Fibroblast of peridontal ligament (primary cell): Measurements from ENCODE around the gene PEX12.
"Not testable (repeated sequence)": the region's sequence is repeated elsewhere in the genome, so short reads cannot be mapped to it uniquely, and the experiment has no call there.

ENCODE experiments used
- DNase-seq: peaks from one replicate; pipeline ENCODE4 v3.0.0-alpha.2; 2010; ENCODE audit errors: extremely low read depth

The PEX12 gene

GRCh38 chr17:35578197-35578928, at the start of gene PEX12:
TSS of gene PEX12 (minus strand) at chr17:35578571. CDS start at chr17:35578021, 550 bp downstream.
- peak; percentile 86 for DNase-seq

DNA sequence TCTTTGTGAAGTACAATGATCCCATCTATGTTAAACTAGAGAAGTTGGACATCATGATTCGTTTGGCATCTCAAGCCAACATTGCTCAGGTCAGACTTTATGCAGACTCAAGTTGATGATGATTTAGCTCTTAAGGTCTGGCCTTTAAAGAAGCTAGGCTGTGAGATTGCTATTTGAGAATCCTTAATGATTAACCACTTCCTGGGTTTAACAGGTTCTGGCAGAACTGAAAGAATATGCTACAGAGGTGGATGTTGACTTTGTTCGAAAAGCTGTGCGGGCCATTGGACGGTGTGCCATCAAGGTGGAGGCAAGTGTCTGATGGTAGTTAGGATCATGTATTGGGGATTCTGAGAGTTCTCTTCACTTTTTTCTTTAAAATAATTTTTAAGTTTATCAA, 49.0 kb upstream of the PEX12 start:
- no peak for DNase-seq

DNA sequence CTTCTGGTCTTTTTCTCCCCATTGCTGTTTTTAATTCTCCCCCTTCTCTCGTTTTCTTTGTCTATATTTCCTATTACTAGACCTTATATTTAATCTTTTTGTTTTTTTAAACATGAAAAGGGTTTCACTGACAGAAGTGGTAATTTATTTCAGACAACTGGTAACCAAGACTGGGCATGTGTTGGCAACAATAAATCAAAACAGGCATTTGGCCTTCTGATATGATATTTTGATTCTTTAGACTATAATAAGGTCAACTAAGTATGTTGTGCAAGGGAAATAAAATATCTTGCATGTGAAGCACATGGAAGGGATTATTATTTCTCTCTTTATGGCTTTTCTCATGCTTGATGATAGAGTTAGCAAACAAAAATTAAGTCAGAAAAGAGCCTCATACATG, 43.4 kb upstream of the PEX12 start:
- no peak for DNase-seq

- no peak for DNase-seq
Observed at GRCh38 chr17:35618628-35619027, 40.3 kb upstream of the PEX12 start.

GRCh38 chr17:35617505-35617904, 39.1 kb upstream of the PEX12 start:
- no peak for DNase-seq

DNA sequence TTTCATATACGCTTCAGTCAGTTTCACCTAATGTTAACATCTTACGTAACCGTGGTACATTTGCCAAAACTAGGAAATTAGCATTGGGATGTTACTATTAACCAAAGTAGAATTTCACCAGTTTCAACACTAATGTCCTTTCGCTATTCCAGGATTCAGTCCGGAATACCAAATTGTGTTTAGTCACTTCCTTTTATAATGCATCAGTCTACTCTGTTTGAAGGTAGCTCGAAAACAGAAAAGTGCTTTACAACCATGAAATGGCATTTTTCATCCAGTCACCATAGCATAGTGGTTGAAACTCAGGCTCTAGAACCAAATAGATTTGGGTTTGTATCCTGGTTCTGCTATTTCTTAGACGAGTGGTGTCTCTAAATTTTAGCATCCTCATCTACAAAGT, 38.2 kb upstream of the PEX12 start:
- no peak for DNase-seq

DNA sequence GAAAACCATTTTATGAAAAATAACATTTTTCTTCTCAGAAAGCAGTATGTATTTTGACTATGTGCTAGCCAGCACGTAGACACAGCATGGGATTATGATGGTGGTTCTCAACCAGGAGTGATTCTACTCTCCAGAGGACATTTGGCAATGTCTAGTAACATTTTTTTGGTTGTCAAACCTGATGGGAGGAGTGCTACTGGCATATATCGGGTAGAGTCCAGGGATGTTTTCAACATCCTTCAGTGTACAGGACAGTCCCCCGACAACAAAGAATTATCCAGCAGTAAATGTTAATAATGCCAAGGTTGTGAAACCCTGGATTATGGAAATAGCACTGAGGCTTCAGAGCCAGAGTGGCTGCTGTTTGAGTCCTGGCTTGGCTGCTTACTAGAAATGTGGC, 36.4 kb upstream of the PEX12 start:
- peak; percentile 20 for DNase-seq

DNA sequence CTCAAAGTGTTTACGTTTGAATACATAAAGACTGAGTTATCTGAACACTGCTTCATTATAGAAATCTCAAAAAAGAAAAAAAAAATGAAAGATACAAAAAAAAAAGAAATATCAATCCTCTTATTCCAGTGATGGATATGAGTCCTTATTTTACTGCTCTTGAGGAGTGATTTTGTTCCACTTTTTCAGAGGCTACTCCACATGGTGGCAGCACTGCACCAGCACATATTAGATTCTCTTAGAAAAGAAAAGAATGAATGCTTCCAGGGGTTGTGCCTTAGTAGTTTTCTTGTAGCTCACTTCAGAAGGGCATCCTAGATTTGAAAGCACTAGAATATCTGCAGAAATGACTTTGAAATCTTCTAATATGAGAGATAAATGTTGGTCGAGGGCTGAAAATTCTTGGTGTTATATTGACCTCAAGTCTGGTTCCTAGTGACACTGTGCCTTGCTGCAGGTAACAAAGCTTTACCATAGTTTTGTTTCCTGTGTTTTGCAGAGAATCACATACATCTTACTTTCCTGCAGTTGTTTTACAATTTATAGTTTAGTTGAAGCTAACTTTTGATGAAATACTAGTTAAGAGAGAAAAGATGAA, 34.7 kb upstream of the PEX12 start:
- DNase-seq, result peak; percentile 72

DNA sequence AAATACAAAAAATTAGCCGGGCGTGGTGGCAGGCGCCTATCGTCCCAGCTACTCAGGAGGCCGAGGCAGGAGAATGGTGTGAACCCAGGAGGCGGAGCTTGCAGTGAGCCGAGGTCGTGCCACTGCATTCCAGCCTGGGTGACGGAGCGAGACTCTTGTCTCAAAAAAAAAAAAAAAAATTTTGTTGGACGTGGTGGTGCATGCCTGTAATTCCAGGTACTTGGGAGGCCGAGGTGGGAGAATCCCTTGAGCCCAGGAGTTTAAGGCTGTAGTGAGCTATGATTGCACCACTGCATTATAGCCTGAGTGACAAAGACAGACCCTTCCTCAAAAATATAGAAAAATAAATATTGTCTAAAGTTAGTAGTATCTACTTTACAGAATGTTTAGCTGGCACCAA, 32.4 kb upstream of the PEX12 start:
- DNase-seq, result not testable (repeated sequence)

DNA sequence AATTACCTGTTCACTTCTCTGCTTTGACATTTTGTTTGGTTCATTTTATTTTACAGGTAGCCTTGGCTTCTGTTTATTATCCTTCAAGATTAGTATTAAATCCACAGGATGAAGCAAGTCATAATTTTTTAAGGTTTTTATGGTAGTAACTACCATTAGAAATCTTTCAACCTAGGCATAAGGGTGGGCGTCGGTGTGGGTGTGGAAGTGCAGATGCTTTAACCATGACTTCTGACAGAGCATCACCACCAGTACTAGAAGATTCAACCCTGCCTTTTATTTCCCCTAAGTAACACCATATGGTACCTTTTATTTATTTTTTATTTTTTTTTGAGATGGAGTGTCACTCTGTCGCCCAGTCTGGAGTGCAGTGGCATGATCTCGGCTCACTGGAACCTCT, 31.5 kb upstream of the PEX12 start:
- DNase-seq, result no peak

DNA sequence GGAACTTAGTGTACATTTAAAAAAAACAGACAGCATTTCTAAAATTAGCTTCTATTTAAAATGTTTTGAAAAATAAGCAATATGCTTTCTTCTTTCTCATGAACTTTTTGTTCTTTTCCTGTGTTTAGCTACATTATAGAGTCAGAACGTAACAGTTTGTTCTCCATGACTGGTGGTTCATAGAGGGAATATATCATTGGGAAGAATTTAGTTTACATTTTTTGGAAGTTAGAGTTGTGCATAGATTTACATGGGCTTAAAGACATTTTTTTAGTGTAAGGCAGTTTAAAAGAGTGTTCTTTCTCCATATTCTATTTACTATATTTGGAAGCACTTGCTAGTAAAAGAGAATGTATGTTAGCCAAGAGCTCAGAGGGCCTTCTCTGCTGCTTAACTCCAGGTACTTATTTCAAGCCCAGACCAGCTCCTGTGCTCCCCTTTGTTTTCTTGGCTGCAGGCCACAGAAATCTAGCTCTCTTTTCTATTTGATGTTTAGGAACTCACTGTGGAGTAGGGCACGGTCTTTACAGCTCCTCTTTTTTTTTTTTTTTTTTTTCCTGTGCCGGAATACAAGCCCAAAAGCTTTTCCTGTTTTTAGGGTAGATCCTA, 29.0 kb upstream of the PEX12 start:
- no peak for DNase-seq

DNA sequence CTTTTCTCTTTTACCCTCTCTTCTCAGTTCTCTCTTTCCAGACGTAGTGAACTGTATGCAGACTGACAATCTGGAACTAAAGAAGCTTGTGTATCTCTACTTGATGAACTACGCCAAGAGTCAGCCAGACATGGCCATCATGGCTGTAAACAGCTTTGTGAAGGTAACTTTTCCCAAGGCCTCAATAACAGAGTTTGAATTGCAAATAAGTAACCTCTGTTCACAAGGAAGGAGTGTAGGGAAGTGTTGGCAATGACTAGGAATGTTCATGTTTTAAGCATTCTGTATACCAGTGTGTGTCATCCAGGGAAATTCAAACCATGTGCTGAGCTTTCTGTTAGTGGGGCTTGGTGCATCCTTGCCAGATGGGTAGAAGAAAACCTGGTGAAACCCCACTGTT, 27.3 kb upstream of the PEX12 start:
- peak; percentile 76 for DNase-seq

DNA sequence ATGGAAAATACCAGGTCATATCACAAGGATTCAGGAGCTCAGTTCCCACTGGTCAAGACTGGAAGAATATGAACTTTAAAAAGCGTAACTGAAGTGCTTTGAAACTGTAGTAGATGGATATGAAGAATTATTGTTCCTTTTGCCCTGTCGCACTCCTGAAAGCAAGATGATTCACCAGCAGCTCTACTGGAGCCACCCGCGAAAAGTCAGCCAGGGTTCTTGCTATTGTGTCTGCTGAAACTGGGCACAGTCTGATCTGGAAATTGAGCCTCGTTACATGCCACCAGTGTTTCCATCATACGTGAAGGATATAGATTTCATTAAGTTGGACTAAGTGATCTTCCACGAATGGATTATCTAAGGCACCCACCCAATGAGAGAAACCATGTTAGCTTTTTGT, 25.3 kb upstream of the PEX12 start:
- no peak for DNase-seq

GRCh38 chr17:35597604-35598003, 19.2 kb upstream of the PEX12 start:
- no peak for DNase-seq

GRCh38 chr17:35596530-35597233, 18.3 kb upstream of the PEX12 start:
- DNase-seq, result no peak

- no peak for DNase-seq
Observed at GRCh38 chr17:35596072-35596471, 17.7 kb upstream of the PEX12 start.

DNA sequence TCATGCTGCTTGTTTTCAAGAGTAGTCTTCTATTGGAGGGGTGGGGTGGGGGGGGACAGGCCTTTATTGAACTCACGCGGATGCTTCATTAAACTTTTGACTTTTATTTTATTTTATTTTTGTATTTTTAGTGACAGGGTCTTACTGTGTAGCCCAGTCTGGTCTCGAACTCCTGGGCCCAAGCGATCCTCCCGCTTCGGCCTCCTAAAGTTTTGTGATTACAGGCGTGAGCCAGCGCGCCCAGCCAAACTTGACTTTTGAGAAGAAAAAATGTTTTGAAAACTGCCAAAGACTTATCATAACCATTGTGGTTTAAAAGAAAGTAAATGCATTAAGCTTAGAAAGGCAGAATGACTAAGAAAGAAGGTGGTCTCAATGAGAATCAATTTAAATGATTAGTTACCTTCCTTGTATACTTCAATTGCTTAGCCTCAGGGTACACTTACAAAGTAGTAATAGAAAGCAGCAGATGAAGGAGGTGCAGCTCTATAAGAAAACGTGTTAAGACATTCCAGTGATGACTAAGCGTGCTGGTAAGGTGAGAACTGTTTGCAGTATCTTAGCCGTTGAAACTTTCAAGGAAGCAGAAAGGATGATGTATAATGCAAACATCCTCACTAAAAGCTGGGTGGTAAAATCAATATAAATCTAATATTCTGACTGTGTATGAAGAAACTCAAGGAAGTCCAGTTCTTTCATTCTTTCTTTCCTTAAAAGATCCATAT, 10.0 kb upstream of the PEX12 start:
- DNase-seq, result no peak

- peak; percentile 97 for DNase-seq
Observed at GRCh38 chr17:35587074-35587961, 8.9 kb upstream of the PEX12 start, which contains the start of gene AP2B1. TSS of gene AP2B1 (plus strand) at chr17:35587322. CDS start at chr17:35594031, 6,709 bp downstream.

GRCh38 chr17:35586569-35587073, 8.2 kb upstream of the PEX12 start:
- peak; percentile 7 for DNase-seq

DNA sequence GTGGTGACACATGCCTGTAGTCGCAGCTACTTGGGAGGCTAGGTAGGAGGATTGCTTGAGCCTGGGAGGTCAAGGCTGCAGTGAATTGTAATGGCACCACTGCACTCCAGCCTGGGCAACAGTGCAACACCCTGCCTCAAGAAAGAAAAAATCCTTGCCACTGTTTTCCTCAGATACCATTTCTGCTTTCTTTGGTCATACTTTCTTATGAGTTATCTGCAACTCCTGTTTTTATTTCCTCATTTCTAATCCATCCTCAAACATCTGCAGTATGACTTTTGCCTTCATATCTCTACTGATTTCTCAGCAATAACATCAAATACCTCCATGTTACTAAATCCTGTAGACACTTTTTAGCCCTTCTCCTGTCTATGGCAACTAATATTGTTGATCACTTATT, 5.7 kb upstream of the PEX12 start:
- no peak for DNase-seq
